GM08714 (cell line): Measurements from ENCODE around the gene WFIKKN2.
"Not testable (repeated sequence)": the region's sequence is repeated elsewhere in the genome, so short reads cannot be mapped to it uniquely, and the experiment has no call there.

Experiments
- H3K4me3 ChIP-seq: fragments of 200-500 bp; sonication (Bioruptor generic); 2 replicates; pipeline ENCODE4 v1.5.1; 2014; ENCODE audit warnings: mild to moderate bottlenecking, low read length, inconsistent platforms
- ZNF274 ChIP-seq: IDR thresholded peaks from 2 replicates; pipeline ENCODE4 v1.6.1; 2012; ENCODE audit warnings: mild to moderate bottlenecking, low read depth, low read length

Gene WFIKKN2

GRCh38 chr17:50803676-50804075 lies 31.7 kb upstream of the WFIKKN2 start:
- no peak for TF ChIP-seq ZNF274
- H3K4me3 ChIP-seq = no peak overlapping the region

- not testable (repeated sequence) for H3K4me3 ChIP-seq
These were observed 30.5 kb upstream of the WFIKKN2 start for GRCh38 chr17:50804749-50805475.

DNA sequence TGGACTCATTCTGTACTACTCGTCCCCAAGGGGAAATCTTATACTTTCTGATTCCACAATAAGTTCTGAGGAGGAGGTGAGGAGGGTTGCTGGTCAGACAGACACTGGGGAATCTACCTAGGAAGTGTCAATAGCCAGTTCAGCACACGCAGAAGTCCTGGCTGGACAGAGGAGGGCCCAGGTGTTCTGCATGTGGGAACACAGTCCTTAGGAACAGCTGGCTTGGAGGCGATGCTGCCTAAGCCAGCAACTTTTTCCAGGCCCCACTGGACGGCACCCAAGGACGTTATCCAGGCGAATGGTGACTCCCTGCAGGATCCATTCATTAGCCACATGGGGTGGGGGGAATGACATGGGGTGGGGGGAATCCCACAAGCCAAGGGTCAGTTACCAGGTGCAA lies 29.9 kb upstream of the WFIKKN2 start:
- no peak for TF ChIP-seq ZNF274
- H3K4me3 ChIP-seq = no peak overlapping the region

DNA sequence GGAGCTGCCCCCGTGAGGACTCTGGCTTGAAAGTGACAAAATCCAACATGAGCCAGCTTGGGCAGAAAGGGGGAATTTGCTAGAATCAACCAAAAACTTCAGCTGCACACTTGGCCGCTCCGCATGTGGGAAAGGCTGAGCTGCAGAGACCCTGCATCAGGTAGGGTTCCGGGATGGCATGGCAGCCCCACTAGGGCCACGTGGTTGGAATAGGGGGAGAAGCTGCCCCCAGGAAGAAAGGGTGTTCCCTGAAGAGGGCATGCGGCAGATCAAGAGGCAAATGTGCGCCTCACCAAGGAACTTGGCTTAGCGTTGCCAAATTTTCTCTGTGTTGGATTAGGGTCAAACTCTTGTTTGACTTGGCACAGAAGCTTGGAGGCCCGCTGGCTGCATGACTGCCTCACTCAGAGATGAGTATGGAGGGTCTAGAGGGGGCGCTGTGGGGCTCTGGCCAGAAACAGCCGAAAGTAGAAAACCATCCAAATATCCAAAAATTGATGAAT lies 29.2 kb upstream of the WFIKKN2 start:
- no peak overlapping the region for H3K4me3 ChIP-seq
- TF ChIP-seq ZNF274 = no peak

- no peak for TF ChIP-seq ZNF274
These were observed 28.4 kb upstream of the WFIKKN2 start for GRCh38 chr17:50807009-50807408.

DNA sequence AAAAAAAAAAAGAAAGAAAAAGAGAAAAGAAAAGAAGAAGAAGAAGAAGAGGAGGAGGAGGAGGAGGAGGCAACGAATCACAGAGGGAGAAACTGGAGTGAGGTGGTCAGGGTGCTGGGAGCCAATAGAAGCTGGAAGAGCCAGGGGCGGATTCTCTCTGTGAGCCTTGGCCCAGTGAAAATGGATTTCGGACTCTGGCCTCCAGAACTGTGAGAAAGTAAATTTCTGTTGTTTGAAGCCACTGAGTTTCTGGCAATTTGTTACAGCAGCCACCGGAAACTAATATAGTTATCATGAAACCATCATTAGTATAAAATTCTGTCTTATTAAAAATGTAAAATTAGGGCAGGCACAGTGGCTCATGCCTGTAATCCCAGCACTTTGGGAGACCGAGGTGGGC lies 27.7 kb upstream of the WFIKKN2 start:
- TF ChIP-seq ZNF274 = no peak
- H3K4me3 ChIP-seq = no peak overlapping the region

More at GRCh38 chr17:50807009-50807408, 28.4 kb upstream of the WFIKKN2 start:
- H3K4me3 ChIP-seq = no peak overlapping the region

GRCh38 chr17:50808413-50808812 lies 27.0 kb upstream of the WFIKKN2 start:
- no peak overlapping the region for H3K4me3 ChIP-seq
- no peak for TF ChIP-seq ZNF274

- no peak for TF ChIP-seq ZNF274
- no peak overlapping the region for H3K4me3 ChIP-seq
These were observed 26.5 kb upstream of the WFIKKN2 start for GRCh38 chr17:50808888-50809287.

DNA sequence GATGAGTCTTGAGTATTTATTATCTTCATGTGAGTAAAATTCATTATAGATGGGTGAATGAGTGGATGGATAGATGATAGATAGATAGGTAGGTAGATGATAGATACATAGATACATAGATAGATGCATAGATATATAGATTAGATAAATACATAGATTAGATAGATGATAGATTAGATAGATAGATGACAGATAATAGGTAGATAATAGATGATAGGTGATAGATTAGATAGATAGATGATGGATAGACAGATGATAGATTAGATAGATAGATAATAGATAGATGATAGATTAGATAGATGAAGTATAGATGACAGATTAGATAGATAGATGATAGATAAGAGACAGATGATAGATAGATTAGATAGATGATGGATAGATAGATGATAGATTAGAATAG lies 21.8 kb upstream of the WFIKKN2 start:
- no peak for TF ChIP-seq ZNF274
- no peak overlapping the region for H3K4me3 ChIP-seq

- no peak for TF ChIP-seq ZNF274
- H3K4me3 ChIP-seq = no peak overlapping the region
These were observed 20.0 kb upstream of the WFIKKN2 start for GRCh38 chr17:50815400-50815799.

DNA sequence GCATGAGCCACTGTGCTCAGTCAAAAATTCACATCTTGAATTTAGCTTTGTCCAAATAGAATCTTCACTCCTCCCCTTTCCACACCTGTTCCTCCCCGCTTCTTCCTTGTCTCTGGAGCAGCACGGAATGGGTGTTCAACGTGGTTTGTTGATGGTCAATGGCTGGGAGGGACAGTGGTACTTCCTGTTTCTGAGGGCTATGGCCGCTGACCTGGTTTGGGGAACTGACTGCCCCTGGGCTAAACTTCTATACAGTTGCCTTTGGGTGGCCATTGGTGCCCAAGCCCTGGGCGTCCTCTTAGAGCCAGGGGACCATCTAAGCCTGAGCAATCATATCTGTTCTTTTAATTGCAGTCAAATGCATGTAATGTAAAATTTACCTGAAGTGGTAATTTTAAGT lies 19.1 kb upstream of the WFIKKN2 start:
- no peak overlapping the region for H3K4me3 ChIP-seq
- TF ChIP-seq ZNF274 = no peak

DNA sequence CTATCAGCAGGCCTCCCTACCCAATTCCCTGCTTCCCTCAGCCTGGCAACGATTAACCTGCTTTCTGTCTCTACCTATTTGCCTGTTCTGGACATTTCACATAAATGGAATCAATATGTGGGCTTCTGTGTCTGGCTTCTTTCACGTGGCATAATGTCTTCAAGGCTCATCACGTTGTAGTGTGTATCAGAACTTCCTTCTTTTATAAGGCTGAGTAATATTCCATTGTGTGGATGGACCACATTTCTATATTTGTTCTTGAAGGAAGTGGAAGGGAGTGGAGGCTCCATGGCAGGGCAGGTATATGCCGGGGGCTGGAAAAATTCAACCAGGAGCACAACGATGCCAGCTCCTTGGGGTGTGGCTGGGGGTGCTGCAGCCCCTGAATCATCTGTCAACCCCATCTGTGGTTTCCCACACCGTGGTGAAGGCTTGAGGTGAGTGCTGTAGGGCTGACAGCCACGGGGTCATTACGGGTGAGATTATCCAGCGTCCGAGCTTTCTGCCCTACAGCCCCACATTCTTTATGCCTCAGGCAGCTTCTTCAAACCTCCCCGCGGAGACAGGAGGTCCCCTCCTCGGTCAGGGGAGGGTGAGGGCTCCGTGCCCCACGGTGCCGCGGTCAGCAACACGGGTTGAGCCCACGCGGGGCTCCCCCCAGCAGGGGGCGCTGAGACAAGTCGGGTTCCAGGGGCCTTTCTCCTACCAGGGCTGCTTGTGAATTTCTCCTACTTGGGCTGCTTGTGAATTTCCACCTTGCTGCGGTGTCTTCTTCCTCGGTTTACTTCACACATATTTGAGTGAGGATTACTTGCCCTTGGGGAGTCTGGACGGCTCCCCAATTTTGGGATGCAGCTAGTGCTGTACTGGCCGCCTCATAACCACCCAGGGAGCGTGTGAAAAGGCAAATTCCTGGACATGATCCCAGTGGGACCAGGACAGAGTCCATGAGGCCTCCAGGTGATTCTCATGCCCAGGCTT lies 18.3 kb upstream of the WFIKKN2 start:
- H3K4me3 ChIP-seq = no peak overlapping the region
- no peak for TF ChIP-seq ZNF274

DNA sequence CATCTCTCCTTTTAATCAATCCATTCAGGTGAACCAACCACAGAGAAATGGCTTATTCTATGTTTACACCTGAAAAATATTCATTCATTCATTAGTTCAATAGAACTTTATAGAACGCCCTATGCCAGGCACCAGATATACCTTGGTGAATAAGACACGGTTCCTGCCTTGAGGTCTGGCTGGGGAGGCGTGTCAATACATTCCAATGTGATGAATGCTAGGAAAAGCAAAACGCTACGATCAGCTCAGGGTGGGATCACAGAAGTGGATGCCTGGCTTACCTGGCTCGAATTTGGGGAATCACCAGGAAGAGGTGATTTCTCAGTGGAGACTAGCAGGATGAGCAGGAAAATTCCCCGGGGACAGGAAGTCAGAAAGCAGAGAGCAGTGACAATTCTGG lies 17.5 kb upstream of the WFIKKN2 start:
- no peak overlapping the region for H3K4me3 ChIP-seq
- TF ChIP-seq ZNF274 = no peak

DNA sequence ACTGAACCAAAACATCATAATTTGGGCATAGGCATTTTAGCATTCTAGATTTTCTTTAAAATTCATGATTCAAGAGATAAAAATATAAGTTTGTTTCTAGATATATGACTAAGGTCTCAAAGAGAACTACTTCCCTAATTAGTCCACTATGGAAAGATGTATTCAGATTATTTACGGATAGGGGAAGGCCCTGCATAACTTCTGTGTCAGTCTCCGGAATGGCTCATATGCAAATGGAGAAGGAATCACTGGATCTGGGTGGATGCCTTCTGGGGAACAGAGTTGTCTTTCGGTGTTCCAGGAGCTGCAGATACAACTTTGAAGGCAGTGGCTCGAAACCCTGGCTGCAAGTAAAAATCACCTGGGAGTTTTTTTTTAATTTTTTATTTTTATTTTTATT lies 17.1 kb upstream of the WFIKKN2 start:
- no peak overlapping the region for H3K4me3 ChIP-seq
- no peak for TF ChIP-seq ZNF274

- TF ChIP-seq ZNF274 = no peak
- H3K4me3 ChIP-seq = no peak overlapping the region
These were observed 16.3 kb upstream of the WFIKKN2 start for GRCh38 chr17:50818921-50819657.
